IPS-18c (cell line): ENCODE data around the gene MERTK.
"Not testable (repeated sequence)": the region's sequence is repeated elsewhere in the genome, so short reads cannot be mapped to it uniquely, and the experiment has no call there.

Source experiments
- H3K4me3 ChIP-seq: 2 replicates; pipeline ENCODE4 v1.7.0; 2013; ENCODE audit warnings: low read depth, mild to moderate bottlenecking, low read length, moderate library complexity; ENCODE audit not compliant: insufficient read depth
- H3K9me3 ChIP-seq: one replicate; pipeline ENCODE4 v1.6.1; 2013; ENCODE audit warnings: mild to moderate bottlenecking, low read length, moderate library complexity; ENCODE audit not compliant: control insufficient read depth, insufficient read depth

The MERTK gene

DNA sequence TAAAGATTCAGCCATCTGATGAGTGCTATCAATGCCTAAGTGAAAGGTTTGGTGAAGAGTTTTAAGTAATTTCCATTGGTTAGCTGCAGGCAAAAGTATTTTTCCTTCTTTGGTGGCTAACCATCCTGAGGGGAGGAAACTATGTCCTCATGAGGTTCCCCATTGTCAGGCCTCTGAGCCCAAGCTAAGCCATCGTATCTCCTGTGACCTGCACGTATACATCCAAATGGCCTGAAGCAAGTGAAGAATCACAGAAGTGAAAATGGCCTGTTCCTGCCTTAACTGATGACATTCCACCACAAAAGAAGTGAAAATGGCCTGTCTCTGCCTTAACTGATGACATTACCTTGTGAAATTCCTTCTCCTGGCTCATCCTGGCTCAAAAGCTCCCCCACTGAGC lies 141.7 kb downstream of the MERTK start:
- H3K9me3 ChIP-seq, H3K4me3 ChIP-seq: not testable (repeated sequence)

DNA sequence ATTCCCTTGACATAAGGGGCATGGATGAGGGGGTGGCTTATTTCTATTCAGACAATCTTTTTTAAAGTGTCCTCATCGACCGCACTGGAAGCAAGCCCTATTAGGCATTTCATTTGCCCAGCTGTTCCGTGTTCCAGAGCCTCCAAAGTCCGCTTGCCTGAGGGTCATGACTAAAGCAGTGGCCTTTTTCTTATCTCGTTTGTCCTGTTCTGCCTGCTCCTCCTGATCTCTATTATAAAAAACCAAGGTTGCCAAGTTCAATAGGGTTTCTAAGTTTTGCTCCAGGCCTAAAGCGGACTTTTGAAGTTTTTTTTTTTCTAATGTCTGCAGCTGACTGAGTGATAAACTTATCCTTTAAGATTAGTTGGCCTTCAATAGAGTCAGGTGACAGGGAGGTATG lies 143.1 kb downstream of the MERTK start:
- not testable (repeated sequence) for H3K4me3 ChIP-seq, H3K9me3 ChIP-seq

DNA sequence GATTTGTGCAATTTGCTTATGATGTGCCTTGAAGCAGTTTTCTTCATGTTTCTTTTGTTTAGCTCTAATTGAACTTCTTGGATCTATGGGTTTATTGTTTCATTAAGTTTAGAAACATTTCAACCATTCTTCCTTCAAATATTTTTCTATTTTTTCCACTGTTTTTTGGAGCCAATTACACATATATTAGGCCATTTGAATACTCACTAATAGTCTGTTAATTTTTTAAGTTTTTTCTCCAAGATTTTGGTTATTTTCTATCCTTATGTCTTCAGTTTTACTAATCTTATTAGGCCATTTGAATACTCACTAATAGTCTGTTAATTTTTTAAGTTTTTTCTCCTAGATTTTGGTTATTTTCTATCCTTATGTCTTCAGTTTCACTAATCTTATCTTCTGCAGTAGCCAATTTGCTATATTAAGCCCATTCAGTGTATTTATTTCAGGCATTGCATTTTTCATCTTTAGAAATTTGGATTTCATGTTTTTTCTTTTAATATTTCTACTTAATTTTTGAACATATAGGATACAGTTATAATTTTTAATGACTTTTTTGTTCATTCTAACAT lies 147.1 kb downstream of the MERTK start:
- Histone ChIP-seq H3K4me3 (no peak overlapping the region), H3K9me3 (peaks cover 2% of the 10 kb centered on the region)

DNA sequence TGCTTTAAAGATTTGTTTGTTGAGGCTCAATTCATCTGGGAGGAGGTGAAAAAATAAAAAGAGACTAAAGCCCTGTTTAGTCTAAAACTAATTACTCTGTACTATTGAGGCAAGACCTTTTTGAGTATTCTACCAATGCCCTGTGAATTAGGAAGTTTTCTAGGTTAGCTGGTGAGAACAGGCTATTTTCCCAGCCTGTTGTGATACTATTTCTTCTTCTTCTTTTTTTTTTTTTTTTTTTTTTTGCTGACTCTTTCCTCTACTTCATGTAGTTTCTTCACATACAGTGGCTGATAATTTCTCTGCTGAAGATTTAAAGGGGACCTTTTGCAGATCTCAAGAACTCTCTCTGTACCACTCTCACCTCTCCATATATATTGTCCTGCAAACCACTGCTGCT lies 147.8 kb downstream of the MERTK start:
- peaks cover 2% of the 10 kb centered on the region for H3K9me3 ChIP-seq
- no peak overlapping the region for H3K4me3 ChIP-seq

DNA sequence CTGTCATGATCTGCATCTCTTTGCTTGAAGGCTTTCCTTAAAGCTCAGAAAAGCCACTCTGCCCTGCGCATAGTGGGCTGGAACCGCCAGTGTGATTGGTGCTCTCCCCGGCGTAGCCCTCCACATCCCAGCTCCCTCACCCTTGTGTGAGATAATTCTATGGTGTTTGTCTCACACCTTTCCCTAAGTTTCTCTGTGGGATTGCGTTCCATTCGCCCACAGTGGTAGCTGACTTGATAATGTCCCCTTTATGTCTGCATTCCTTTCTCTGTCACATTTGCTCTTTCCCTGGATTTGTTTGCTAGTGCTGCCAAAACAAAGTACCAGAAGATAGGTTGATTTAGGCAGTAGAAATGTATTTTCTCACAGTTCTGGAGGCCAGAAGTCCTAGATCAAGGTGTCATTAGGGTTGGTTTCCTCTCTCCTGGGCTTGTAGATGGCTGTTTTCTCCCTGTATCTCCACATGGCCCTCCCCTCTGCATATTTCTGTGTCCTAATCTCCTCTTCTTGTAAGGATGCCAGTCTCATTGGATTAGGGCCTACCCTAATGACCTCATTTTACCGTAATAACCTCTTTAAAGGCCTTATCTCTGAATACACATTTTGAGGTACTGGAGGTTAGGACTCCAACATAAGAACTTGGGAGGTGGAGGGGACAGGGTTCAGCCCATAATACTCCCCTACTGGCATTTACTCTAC lies 149.3 kb downstream of the MERTK start:
- Histone ChIP-seq H3K4me3 (no peak overlapping the region), H3K9me3 (peaks cover 2% of the 10 kb centered on the region)

DNA sequence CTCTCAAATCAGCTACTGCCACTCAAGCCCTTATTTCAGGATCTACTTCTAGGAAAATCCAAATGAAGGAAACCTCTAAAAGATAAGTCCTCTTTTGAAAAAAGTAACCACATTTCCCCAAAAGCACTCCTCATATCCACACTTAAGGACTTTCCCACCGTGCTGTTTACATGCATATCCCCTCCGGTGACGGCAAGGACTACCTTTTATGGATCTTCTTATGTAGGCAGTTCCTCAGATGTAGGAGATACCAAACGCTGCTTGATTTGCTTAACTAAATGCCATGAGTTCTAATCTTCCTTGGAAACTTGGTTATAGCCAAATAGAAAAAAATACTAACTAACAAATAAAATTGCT lies 149.8 kb downstream of the MERTK start:
- Histone ChIP-seq H3K4me3 (no peak overlapping the region), H3K9me3 (peaks cover 2% of the 10 kb centered on the region)

DNA sequence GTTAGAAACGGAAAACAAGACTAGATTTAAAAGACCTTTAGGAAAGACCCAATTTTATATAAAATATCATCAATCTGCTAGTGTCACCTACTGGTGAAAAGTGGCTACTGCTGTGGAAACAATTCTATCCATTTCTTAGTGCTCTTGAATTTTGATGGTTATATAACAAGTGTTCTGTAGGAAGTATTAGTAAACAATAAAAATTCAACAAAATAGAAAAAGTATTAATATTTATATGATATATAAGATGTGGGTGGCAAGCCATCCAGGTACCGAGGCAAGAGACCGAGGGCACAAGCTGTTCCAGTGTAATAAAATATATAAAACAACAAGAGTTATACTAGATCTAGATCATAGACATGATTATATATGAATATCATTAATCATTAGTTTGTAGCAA lies 150.5 kb downstream of the MERTK start:
- Histone ChIP-seq H3K4me3 (no peak overlapping the region), H3K9me3 (peaks cover 2% of the 10 kb centered on the region)

DNA sequence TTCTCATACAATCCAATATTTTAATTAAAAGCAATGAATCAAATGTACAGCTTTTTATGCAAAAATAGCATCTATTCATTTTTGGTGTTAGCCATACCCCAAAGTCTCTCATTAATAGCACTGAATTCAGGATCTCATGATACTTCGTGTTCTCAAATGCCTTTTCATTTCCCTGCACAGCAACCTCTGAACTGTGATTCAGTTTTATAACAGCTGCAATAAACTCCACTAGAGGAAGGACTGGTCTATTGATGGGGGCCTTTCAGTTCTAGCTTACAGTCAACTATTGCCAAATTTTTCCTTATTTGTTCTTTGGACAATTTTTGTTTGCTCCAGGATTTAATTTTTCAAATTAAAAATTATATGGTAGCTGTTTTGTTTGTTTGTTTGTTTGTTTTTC lies 151.9 kb downstream of the MERTK start:
- Histone ChIP-seq H3K4me3 (no peak overlapping the region), H3K9me3 (no peaks in the 10 kb centered on the region)

DNA sequence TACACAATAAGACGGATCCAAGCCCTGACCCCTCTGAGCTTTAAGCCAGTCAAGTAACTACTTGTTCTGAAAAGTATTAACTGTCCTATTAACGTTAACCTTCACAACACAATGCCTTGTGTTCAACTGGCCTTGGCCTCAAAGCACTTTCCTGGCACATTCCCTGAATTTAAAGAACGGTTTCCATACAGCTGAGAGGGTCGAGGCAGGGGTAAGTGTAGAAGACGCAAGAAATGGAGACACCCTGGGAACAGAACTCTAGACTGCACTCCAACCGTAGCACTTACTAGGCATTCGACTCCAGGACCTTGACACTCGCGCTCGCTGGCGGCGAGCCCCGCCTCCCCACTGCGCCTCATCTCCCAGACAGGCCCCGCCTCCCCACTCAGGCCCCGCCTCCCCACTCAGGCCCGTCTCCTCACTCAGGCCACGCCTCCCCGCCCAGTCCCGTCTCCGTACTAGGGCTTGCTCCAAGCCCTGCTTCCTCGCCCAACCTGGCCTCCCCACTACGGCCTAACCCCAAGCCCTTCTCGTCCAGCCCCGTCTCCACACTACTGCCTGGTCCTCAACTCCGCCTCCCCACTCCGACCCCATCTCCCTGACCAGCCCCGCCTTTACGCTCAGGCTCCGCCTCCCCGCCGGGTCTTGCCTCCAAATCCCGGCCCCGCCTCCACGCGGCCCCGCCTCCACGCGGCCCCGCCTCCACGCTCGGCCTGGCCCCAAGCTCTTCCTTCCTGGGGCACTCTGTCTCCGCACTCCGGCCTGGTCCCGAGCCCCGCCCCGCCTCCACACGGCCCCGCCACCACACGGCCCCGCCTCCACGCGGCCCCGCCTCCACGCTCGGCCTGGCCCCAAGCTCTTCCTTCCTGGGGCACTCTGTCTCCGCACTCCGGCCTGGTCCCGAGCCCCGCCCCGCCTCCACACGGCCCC lies 155.8 kb downstream of the MERTK start:
- Histone ChIP-seq H3K4me3 (peak overlapping the region; percentile 79), H3K9me3 (no peaks in the 10 kb centered on the region)

DNA sequence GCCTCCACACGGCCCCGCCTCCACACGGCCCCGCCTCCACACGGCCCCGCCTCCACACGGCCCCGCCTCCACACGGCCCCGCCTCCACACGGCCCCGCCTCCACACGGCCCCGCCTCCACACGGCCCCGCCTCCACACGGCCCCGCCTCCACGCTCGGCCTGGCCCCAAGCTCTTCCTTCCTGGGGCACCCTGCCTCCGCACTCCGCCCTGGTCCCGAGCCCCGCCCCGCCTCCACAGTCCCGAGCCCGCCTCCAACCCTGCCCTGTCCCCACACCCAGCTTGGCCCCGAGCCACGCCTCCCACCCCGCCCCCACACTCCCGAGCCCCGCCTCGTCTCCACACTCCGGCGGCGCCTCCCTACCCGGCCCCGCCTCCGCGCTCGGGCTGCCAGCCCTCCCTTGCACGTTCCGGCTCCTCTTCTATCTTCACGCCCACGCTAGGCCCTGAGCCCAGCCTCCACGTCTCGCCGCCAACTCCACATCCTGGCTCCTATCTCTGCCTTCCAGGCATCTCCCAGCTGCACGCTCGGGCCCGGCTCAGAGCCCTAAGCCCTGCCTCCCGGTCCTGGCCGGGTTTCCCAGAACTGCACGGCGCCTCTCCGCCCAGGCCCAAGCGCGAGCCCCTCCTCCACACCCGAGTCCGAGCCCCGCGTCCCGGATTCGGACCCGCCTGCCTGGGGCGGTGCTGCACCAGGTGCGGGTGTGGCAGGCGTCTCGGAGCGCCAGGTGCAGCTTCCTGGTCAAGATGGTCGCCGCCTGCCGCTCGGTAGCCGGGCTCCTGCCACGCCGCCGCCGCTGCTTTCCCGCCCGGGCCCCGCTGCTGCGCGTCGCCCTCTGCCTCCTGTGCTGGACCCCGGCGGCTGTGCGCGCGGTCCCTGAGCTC lies 156.7 kb downstream of the MERTK start, which contains the start of gene TMEM87B:
Gene TMEM87B, plus strand, starts transcription at position 423 of the 883 bp plus-strand sequence. Its CDS starts 323 bp downstream, at position 746.
- H3K9me3 ChIP-seq: no peaks in the 10 kb centered on the region
- H3K4me3 ChIP-seq: peak within 1 kb of the TSS; percentile 95

DNA sequence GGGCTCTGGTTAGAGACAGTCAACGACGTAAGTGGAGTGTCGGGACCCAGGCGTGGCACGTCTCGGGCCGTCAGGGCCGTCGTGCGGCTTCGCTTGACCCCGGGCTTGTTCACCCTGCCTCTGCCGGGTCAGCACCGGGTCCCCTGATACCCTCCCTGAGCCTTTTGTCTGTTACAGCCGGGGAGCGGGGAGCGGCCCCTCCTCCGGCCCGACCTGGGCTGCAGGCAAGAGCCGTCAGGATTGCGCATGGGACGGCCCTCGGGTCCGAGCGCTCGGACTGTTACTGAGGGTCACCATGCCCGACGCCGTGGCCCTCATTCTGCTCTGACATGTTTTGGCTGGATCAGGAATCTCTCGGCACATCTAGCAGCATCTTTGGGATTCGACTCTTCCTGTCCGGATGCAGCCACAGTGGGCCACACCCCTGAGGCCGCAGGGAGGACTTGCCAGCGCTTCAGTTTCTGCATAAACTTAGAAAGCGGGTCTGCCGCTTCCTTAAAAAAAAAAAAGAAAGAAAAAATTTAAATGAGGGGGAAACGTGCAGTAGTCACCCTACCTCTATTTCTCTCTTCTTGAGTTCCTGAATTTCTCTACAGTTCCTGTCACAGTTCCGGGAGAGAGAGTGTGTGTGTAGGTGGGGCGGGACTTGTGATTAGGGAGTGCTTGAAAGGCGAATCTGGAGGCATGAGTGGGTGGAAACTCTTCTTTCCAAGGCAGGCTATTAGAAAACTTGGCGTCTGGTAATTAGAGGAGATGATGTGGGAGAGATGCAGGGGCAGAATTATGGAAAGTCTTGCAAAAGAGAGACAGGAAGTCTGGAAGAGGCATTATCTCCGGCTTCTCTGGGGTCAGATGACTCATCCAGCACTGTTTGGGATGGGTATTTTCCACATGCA lies 157.6 kb downstream of the MERTK start:
- Histone ChIP-seq H3K9me3 (no peaks in the 10 kb centered on the region), H3K4me3 (peak overlapping the region; percentile 95)

DNA sequence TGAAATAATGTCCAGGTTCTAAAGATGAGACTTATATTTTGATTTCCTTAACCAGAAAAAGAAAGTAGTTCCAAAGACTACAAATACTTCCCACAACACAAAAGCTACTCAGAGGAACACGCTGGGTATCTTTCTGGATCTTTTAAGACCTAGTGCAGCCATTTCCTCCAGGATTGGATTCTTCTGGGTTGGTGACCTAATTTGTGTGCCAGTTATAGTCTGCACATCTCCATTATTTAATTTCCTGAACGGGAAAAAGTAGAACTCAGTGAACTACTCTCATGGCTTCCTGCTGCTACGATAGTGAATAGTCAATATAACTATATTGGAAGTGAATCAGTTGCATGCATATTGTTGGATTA lies 158.2 kb downstream of the MERTK start:
- H3K9me3 ChIP-seq: no peaks in the 10 kb centered on the region

DNA sequence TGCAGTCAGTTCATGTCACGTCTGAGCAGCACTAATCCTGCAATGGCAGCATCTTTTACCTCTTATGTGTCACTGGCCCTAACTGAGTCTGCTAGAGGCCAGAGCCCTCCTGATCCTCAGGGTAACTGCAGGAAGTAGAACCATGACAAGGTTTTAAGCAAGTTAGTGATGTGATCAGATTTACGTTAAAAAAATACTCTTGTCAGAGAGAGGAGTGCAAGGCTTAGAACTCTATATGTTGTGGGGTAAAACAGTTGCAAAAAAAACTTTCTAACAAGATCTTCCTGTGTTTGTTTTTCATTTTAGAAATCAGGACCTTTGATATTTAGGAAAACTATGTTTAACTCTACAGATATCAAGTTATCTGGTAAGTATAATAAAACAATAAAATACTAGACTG lies 161.3 kb downstream of the MERTK start:
- Histone ChIP-seq H3K9me3 (no peaks in the 10 kb centered on the region), H3K4me3 (no peak overlapping the region)

More for the DNA sequence above, 158.2 kb downstream of the MERTK start:
- peak overlapping the region; percentile 95 for H3K4me3 ChIP-seq

DNA sequence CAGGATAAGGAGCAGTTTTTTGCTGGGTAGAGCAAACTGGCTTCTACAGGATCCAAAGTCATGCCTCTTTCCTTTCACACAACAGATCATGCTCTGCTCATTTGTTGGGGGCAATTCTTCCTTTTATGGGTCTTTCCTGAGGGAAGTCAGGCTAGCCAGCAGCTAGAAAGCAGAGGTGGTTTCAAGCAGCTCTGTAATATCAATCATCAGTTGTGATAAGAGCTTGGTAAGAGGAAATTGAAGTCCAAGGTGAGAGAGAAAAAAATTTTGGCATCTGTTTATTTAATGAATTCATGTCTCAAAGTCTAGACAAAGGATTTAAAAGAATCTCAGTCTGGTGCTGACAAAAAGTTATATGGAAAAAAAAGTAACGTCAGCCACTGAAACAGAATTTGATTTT lies 162.9 kb downstream of the MERTK start:
- H3K9me3 ChIP-seq: no peaks in the 10 kb centered on the region
- H3K4me3 ChIP-seq: no peak overlapping the region

DNA sequence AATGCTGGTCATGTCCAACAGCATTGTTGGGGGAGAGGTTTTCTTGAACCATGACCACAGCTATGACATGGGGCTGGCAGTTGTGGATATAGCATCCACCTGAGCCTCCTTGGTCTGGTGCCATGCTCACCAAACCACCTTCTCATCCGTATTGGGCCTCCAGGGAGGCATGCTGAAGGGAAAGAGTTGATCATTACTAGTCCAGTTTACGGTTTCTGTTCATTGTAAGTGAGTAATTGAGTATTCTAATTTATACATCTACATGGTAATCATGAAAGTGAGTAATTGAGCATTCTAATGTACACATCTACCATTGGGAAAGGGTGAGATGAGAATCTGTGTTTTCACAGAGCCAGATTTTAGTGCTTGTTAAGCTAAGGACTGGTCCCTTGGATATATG lies 163.4 kb downstream of the MERTK start:
- Histone ChIP-seq H3K9me3 (no peaks in the 10 kb centered on the region), H3K4me3 (no peak overlapping the region)

DNA sequence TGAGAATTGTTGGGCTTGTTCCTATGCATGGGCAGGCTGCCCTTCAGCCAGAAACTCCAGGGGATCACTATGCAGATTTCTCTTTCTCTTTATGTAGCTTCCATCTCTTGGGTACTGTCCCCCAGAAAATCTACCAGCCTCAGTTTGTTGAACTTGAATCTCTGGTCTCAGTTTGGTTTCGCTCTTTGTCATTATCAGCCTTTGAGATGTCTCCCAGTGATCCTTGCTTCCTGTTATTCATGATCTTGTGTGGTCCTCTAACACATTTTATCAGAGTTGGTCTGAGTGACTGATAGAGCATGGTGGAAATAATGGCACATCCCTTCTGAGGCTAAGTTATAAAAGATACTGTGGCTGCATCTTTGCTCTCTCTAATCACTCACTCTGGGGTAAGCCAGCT lies 164.5 kb downstream of the MERTK start:
- no peak overlapping the region for H3K4me3 ChIP-seq
- H3K9me3 ChIP-seq: no peaks in the 10 kb centered on the region
